Large intestine (tissue), 3 donors: ENCODE measurements around the gene ZFHX3. TPM values are rescaled to one million over a fixed set of nuclear protein-coding genes. Genes with fewer than 3 reads are reported as not detected.

Experiments
- DNase-seq, 2 donors: peaks; one replicate each; pipeline versions ENCODE4 v3.0.0 to v3.0.0-alpha.2; 2013
- H3K27ac ChIP-seq: one replicate; pipeline ENCODE4 v1.5.1; 2013; ENCODE audit warnings: low read length
- H3K27me3 ChIP-seq: 2 replicates; pipeline ENCODE4 v1.6.1; 2013; ENCODE audit warnings: low read length; ENCODE audit not compliant: control insufficient read depth, insufficient read depth
- H3K36me3 ChIP-seq: 2 replicates; pipeline ENCODE4 v1.6.1; 2013; ENCODE audit warnings: low read length; ENCODE audit not compliant: control insufficient read depth, insufficient read depth
- H3K4me1 ChIP-seq: one replicate; pipeline ENCODE4 v1.6.1; 2013; ENCODE audit warnings: low read length; ENCODE audit not compliant: control insufficient read depth, insufficient read depth
- H3K4me3 ChIP-seq: one replicate; pipeline ENCODE4 v1.5.1; 2013; ENCODE audit warnings: low read length
- H3K9me3 ChIP-seq: one replicate; pipeline ENCODE4 v1.6.1; 2013; ENCODE audit warnings: mild to moderate bottlenecking, low read depth, low read length, moderate library complexity; ENCODE audit not compliant: control insufficient read depth
- WGBS: methylation state at CpG from one replicate; pipeline ENCODE4 v1.1.5; 2013; ENCODE audit warnings: low lambda C conversion rate; ENCODE audit not compliant: insufficient coverage; 5-methylcytosine and 5-hydroxymethylcytosine counted together
- polyA plus RNA-seq: library from polyadenylated mRNA; unstranded; fragments of 120-200 nt; gene quantifications from one replicate; pipeline ENCODE4 v1.2.1, GENCODE V29; 2013

ZFHX3 gene
- polyA plus RNA-seq, 1 donor = 10.5 TPM

DNA sequence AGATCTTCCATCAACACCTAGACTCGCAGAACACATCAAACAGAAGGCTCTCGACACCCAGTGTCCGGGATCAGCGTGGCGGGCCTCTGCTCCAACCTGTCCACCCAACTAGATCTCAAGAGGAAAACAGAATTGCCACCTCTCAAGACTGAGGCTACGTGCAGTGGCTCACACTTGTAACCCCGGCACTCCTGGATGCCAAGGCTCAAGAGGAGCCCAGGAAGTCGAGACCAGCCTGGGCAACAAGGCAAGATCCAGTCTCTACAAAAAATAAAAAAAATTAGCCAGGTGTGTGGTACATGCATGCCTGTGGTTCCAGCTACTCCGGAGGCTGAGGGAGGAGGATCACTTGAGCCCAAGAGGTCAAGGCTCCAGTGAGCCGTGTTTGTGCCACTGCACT is 132.6 kb downstream of the ZFHX3 start:
- H3K4me3 ChIP-seq = no peak overlapping the region
- H3K4me1 ChIP-seq = no peaks in the 10 kb centered on the region
- DNase-seq = no peak
- H3K9me3 ChIP-seq = no peaks in the 10 kb centered on the region
- no peaks in the 10 kb centered on the region for H3K27me3 ChIP-seq
- H3K27ac ChIP-seq = no peak overlapping the region
- no peaks in the 10 kb centered on the region for H3K36me3 ChIP-seq
- WGBS = 100% methylated on average over 1 of the region's 10 CpGs

DNA sequence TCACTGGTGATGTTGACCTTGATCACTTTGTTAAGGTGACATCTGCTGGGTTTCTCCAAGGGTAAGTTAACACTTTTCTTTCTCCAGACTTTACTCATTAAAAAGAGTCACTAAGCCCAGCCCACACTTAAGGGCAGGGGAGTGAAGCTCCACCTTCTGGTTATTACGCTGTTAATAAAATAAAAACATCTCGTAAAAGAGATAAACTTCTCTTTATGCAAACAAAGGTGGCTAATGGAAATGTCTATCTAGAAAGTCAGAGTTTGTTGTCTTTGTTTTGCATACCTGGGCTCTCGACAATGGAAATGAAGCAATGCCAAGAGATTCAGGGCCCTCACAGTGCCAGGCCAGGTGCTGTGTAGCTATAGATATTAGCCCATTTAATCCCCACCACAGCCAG is 134.4 kb downstream of the ZFHX3 start:
- DNase-seq = no peak
- H3K27ac ChIP-seq = no peak overlapping the region
- H3K4me1 ChIP-seq = no peaks in the 10 kb centered on the region
- H3K36me3 ChIP-seq = no peaks in the 10 kb centered on the region
- H3K4me3 ChIP-seq = no peak overlapping the region
- no peaks in the 10 kb centered on the region for H3K9me3 ChIP-seq
- no peaks in the 10 kb centered on the region for H3K27me3 ChIP-seq
- WGBS = 21% methylated on average over 2 of the region's 3 CpGs

DNA sequence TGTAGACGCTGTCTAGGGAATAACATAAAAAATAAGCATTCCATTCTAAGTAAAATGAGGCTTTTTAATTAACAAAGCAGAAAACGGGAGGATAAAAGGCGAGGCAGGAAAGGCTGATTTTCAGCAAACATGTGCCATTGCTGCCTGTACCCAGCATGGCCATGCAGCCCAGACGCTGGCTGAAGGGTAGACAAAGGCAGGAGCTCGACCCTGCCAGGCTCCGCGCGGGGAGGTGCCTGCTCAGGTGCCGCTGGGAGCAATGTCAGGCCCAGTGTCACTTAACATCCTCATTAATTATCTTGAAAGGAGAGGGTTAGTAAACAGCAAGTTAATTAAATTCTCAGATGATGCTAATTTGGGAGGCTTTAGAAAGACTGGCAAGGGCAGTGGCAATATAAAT is 136.0 kb downstream of the ZFHX3 start:
- Histone ChIP-seq H3K4me3 (no peak overlapping the region), H3K27ac (no peak overlapping the region), H3K9me3 (no peaks in the 10 kb centered on the region), H3K36me3 (peaks cover 3% of the 10 kb centered on the region), H3K4me1 (no peaks in the 10 kb centered on the region), H3K27me3 (no peaks in the 10 kb centered on the region)
- WGBS = 100% methylated on average over 2 of the region's 9 CpGs
- no peak for DNase-seq

DNA sequence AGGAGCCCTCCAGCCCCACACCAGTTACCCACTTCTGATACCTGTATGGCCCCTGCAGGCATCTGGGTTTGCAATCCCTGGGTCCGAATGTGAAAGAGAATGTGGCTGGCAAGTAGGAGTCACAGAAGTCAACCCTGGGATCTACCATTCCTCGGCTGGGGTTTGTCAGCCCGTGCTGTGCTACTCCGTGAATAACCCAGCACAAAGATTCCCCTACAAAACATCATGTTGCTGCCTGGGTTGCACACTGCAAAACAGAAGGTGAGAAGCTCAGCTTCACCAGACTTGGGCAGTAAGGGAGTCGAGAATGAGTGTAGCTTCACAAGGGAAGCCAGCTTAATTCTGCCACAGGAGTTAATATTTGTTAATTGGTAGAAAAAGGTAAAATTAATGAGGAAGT is 137.1 kb downstream of the ZFHX3 start:
- H3K27ac ChIP-seq = no peak overlapping the region
- no peaks in the 10 kb centered on the region for H3K9me3 ChIP-seq
- no peaks in the 10 kb centered on the region for H3K4me1 ChIP-seq
- no peak for DNase-seq
- H3K4me3 ChIP-seq = no peak overlapping the region
- H3K36me3 ChIP-seq = peaks cover 3% of the 10 kb centered on the region
- H3K27me3 ChIP-seq = no peaks in the 10 kb centered on the region
- WGBS = no CpG with 5 or more reads among the region's 5 CpGs

DNA sequence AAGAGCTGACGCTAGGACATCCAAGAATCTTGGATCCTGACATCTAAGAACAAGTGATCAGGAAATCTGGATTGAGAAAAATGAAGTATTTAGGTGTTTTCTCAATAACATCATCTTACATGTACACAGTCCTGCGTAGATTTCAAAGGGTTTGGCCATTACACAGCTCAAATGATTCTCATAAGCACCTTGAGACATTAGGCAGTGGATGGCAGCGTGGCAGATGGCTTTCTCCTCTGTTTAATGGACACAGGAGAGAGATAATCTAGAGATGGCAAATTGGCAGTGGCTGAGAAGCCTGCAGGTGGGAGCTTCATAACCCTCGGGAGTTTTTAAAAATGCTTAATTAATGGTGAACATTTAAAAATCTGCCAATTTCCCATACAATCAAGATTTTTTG is 137.5 kb downstream of the ZFHX3 start:
- no peaks in the 10 kb centered on the region for H3K9me3 ChIP-seq
- H3K27ac ChIP-seq = no peak overlapping the region
- no peak overlapping the region for H3K4me3 ChIP-seq
- DNase-seq = no peak
- no peaks in the 10 kb centered on the region for H3K4me1 ChIP-seq
- no peaks in the 10 kb centered on the region for H3K27me3 ChIP-seq
- 100% methylated on average over 1 of the region's 4 CpGs for WGBS
- H3K36me3 ChIP-seq = peaks cover 3% of the 10 kb centered on the region

DNA sequence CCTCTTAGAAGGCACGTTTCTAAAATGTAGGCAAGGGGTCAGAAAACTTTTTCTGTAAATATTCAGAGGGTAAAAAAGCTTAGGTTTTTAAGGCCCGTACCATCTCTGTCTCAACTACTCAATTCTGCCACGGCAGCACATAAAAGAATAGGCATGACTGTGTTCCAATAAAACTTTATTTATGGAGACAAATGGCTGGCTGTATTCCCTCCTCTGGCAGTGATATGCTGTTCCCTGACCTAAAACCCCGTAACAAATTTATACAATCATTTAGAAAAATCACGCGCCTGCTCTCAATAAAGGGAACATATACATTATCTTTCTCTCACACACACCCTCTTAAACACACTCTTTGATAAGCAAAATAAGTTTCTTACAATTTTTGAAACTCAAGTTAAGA is 138.7 kb downstream of the ZFHX3 start:
- WGBS = 100% methylated on average over 2 of the region's 6 CpGs

DNA sequence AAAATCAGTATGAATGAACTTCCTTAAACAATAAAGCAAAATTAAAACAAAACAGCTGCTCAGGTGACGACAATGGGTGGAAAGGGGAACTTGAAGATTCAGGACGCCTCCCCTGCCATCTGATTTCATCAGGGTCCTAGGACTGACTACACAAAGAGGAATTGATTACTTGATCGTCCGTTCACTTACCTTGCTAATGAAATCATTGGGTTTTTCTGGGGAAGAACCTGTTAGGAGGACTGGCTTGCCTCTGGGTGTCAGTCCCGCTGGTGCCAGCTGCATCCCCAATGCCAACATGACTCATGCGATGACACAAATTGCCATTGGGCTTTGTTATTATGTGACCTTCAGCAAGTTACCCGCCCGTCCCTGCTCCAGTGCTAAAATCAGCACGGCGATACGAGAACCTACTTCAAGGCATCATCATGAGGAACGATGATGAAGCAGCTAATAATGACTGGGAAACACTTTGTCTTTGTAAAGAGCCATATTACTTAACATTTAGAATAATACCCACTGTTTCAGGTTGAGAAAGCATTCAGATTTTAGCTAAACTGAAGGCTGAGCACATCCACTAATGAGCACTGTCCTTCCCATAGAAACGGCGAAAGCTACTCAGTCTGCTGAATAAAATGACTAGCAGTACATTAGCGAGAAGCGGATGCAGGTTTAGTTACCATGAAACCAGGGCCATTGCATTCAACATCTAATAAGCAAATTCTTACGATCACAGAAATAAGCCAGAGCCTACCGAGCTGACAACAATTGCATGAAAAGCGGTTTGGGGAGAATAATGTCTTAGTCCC is 139.4 kb downstream of the ZFHX3 start:
- H3K9me3 ChIP-seq = no peaks in the 10 kb centered on the region
- peaks cover 3% of the 10 kb centered on the region for H3K36me3 ChIP-seq
- DNase-seq = no peak
- WGBS = no CpG with 5 or more reads among the region's 19 CpGs
- H3K4me3 ChIP-seq = no peak overlapping the region
- no peak overlapping the region for H3K27ac ChIP-seq
- no peaks in the 10 kb centered on the region for H3K27me3 ChIP-seq
- H3K4me1 ChIP-seq = no peaks in the 10 kb centered on the region

More for the DNA sequence above, 138.7 kb downstream of the ZFHX3 start:
- H3K4me1 ChIP-seq = no peaks in the 10 kb centered on the region
- no peaks in the 10 kb centered on the region for H3K9me3 ChIP-seq
- H3K27me3 ChIP-seq = no peaks in the 10 kb centered on the region
- H3K36me3 ChIP-seq = peaks cover 3% of the 10 kb centered on the region
- H3K27ac ChIP-seq = no peak overlapping the region
- DNase-seq = no peak
- H3K4me3 ChIP-seq = no peak overlapping the region

DNA sequence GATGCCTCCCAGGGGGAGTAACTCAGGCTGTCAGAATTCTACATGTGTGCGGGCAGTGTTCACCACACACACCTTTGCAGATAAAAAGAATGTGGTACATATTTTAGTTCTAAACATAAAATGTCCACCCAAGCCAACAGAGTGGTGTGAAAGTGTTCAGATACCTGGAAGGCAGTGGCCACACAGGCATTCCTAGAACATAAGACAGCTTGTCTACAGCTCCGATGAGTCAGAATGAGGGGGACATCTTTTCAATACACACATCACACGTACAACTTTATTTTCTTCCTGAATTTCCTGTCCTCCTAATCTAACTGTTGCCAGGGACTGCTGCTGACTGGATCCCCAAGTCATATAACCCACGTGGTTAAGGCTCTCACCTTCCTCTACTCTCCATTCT is 142.3 kb downstream of the ZFHX3 start:
- Histone ChIP-seq H3K27me3 (no peaks in the 10 kb centered on the region), H3K9me3 (no peaks in the 10 kb centered on the region), H3K36me3 (peaks cover 3% of the 10 kb centered on the region), H3K4me3 (no peak overlapping the region), H3K27ac (no peak overlapping the region), H3K4me1 (no peaks in the 10 kb centered on the region)
- DNase-seq = no peak
- no CpG with 5 or more reads among the region's 4 CpGs for WGBS

DNA sequence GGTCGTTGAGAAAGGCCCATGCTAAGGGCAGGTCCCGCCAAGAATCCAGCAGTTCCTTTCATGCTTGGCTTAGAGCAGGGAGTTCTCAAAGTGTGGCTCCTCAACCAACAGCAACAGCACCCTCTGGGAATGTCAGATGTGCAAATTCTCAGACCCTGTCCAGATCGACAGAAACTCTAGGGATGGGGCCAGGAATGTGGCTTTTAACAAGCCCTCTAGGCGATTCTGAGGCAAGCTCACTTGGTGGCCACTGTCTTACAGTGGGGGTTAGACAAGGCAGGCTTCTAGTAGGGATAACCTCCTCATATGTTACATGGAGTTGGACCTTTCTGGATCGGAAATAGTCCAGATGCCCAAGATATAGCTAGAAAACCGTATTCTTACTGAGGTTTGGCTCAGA is 144.8 kb downstream of the ZFHX3 start:
- H3K4me3 ChIP-seq = no peak overlapping the region
- peaks cover 3% of the 10 kb centered on the region for H3K4me1 ChIP-seq
- H3K27ac ChIP-seq = no peak overlapping the region
- H3K27me3 ChIP-seq = no peaks in the 10 kb centered on the region
- peaks cover 3% of the 10 kb centered on the region for H3K36me3 ChIP-seq
- DNase-seq = no peak
- H3K9me3 ChIP-seq = no peaks in the 10 kb centered on the region
- WGBS = no CpG with 5 or more reads among the region's 6 CpGs

DNA sequence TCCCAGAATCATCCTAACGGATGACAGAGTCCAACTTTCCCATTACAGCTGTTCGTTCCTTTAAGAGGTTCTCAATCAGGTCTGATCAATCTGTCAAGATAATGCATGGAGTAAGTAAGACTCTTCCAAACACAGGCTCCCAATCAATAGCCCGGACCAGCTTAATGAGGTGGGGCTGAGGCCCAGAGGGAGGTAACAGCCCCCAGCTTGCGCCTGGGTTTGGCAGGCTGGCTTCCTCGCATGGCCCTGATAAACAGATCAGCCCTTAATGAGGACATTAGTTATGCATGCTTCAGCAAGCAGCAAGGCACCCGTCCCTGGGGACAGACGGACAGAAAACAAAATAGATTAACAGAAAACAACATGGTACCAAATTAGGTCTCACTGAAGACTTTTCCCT is 145.7 kb downstream of the ZFHX3 start:
- Histone ChIP-seq H3K4me3 (no peak overlapping the region), H3K27me3 (no peaks in the 10 kb centered on the region)

DNA sequence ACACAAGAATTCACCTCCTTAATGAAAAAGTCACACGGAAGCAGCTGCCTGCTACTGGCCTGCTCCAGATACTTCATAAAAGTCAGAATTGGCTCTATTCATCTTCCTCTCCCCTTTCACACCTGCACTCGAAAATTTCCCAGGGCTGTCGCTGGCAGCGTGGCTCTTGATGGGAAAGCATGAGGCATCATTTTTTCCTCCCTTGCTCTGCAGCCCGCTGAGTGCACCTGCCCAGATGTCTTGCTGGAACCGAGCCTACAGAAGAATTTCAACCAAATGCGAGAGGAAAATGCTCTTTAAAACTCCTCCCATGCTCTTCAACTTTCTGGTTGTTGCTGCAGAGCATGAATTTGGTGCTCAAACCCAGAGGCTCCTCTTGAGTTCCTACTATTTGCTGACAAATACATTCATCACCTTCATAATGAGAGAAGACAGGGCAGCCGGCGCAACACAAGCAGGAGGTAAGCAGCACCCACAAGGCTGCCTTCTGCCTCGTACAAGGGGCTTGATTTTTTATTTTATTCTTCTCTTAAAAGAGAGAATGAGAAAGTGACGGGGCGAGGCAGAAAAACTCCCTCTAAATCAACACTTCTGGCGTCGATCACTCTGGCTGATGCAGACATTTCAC is 146.8 kb downstream of the ZFHX3 start:
- Histone ChIP-seq H3K4me1 (peaks cover 6% of the 10 kb centered on the region), H3K9me3 (no peaks in the 10 kb centered on the region), H3K27me3 (no peaks in the 10 kb centered on the region), H3K27ac (no peak overlapping the region), H3K36me3 (no peaks in the 10 kb centered on the region), H3K4me3 (no peak overlapping the region)
- WGBS = 93% methylated on average over 5 of the region's 14 CpGs
- no peak for DNase-seq

More for the DNA sequence above, 145.7 kb downstream of the ZFHX3 start:
- H3K36me3 ChIP-seq = no peaks in the 10 kb centered on the region
- H3K4me1 ChIP-seq = peaks cover 6% of the 10 kb centered on the region
- WGBS = 83% methylated on average over 1 of the region's 7 CpGs
- no peak overlapping the region for H3K27ac ChIP-seq
- H3K9me3 ChIP-seq = no peaks in the 10 kb centered on the region
- DNase-seq = no peak
